Fibroblast of skin of abdomen (primary cell): ENCODE results near the gene CRYBG2. TPM values are rescaled to one million over a fixed set of nuclear protein-coding genes. Genes with fewer than 3 reads are reported as not detected.
"Not testable (repeated sequence)": the region's sequence is repeated elsewhere in the genome, so short reads cannot be mapped to it uniquely, and the experiment has no call there.

Experiments used
- DNase-seq: peaks from one replicate; pipeline ENCODE4 v3.0.0-alpha.2; 2013
- polyA plus RNA-seq, 2 experiments: library from polyadenylated mRNA; unstranded; fragments of 120-200 nt; gene quantifications; one replicate each; pipeline ENCODE4 v1.2.1, GENCODE V29; 2013; ENCODE audit not compliant: insufficient read length in 2 of 2

The CRYBG2 gene
- not detected for polyA plus RNA-seq (2013, experiment 1 of 2; ENCODE audit: insufficient read length)
- polyA plus RNA-seq (2013, experiment 2 of 2; ENCODE audit: insufficient read length) = not detected

GRCh38 chr1:26353976-26354820 is at the start of gene CRYBG2:
CRYBG2 (minus strand) TSS chr1:26354130; CDS start chr1:26346657, 7,473 bp downstream.
- DNase-seq = no peak

- no peak for DNase-seq
Observed at GRCh38 chr1:26403656-26404055, 49.7 kb upstream of the CRYBG2 start.

DNA sequence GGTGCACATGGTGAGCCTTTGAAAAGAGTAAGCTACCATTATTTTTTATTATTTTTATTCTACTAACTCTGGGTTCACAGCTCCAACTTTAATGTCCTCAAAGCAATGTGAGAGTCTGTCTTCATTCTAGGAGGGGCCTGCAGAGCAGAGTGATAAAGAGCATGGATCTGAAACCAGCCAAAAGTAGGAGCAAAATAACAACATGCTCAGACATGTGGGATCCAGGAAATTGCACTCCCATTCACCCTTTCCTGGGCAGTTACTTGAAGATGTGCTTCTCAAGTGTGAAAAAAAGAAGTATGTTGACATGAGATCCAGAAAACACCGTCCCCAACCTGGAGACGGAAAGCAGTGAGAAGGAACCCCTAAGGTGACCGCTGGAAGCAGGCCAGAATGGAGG is 48.0 kb upstream of the CRYBG2 start:
- no peak for DNase-seq

DNA sequence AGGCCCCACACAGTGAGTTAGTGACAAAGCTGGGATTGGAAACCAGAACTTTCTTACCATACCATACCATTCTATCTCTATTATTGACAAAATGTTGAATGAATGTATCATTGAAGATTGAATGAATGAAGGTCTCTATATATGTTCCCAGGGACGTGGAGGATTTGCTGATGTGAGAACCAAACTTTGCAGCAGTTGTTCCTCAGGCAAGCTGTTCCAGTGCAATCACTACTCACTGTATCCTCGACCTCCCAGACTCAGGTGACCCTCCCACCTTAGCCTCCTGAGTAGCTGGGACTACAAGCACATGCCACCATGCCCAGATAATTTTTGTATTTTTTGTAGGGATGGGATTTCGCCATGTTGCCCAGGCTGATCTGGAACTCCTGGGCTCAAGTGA is 45.1 kb upstream of the CRYBG2 start:
- DNase-seq = no peak

GRCh38 chr1:26395754-26396153 is 41.8 kb upstream of the CRYBG2 start:
- DNase-seq = no peak

GRCh38 chr1:26391450-26391849 is 37.5 kb upstream of the CRYBG2 start:
- peak; percentile 56 for DNase-seq

DNA sequence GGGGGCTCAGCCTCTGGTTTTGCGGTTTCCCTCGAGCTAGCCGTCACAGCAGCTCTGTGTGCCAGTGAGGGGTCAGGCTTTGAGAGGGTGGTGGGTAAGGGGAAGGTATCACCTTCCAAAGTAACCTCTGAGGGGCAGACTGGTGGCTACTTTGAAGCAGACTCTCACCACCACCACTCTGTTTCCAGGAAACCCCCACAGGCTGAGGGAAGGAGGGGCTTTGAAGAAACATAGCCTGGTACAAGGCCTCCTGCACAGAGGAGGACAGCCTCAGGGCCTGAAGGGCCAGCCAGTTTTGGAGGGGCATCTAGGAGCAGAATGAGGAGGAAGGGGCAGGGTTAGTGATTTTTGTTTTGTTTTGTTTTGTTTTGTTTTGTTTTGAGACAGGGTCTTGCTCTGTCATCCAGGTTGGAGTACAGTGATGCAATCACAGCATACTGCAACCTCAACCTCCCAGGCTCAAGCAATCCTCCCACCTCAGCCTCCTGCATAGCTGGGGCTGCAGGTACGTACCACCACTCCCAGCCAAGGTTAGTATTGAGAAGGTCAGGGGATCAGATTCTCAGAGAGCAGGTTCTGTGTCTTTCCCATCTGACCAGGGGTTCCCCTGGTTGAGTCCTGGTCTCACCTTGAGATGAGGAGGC is 35.8 kb upstream of the CRYBG2 start:
- no peak for DNase-seq

GRCh38 chr1:26388791-26389445 is 35.0 kb upstream of the CRYBG2 start:
- DNase-seq = no peak

DNA sequence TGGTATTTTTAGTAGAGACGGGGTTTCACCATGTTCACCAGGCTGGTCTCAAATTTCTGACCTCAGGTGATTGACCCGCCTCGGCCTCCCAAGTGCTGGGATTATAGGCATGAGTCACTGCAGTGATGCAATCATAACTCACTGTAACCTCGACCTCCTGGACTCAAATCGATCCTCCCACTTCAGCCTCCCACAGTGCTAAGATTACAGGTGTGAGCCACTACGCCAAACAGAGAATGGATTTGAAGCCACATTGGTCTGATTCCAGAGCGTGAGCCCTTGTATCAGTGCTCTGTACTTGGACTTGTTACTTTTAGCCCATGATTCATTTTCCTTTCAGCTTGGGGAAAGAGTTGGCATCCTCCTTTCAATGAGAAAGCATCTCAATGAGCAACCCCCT is 33.5 kb upstream of the CRYBG2 start:
- DNase-seq = peak; percentile 22

GRCh38 chr1:26385063-26385462 is 31.1 kb upstream of the CRYBG2 start:
- DNase-seq = not testable (repeated sequence)

- no peak for DNase-seq
Observed at GRCh38 chr1:26384076-26384475, 30.1 kb upstream of the CRYBG2 start.

DNA sequence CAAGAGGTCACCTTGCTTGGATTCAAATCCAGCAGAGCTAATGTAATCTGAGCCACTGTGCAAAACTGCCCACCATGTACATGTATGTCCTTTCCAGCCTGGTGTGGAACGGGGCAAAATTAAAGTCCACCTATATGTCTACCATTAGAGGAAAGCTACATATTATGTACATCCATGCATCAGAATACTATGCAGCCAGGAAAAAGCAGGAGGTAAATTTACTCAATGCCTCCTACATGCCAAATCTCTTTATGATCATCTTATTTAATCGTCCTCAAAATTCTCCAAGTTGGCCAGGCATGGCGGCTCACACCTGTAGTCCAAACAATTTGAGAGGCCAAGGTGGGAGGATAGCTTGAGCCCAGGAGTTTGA is 24.9 kb upstream of the CRYBG2 start:
- no peak for DNase-seq

GRCh38 chr1:26378088-26378878 is 24.4 kb upstream of the CRYBG2 start:
- DNase-seq = peak; percentile 99

DNA sequence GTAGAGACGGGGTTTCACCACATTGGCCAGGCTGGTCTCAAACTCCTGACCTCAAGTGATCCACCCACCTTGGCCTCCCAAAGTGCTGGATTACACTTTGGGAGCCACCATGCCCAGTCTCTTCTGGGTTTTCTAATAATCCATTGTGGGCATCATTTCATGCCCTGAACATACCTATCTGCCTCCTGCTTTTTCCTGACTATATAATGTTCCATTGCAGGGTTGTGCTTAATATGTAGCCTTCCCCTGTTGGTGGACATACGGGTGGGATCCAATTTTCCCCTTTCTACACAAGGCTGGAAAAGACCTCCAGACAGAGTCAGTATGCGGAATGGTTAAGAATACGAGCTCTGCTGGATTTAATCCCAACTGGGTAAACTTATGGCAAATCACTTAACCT is 22.1 kb upstream of the CRYBG2 start:
- DNase-seq = no peak

DNA sequence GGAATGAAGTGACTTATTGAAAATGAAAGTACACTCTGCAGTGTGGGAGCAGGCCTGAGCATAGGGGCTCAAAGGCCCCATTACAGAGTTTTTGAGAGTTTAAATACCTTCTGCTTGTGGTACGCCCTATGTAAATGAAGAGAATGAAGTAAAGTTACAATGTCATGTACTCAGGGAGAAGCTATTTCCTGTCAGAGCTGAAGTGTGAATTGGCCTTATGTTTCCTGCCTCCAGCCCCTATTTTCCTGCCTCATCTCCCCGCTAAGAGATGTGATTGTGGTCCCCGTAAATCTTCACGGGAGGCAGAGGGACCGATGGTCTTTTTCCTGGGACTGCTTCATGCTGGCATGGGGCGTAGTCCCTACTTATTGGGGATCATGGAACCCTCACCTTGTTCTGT is 21.2 kb upstream of the CRYBG2 start:
- peak; percentile 37 for DNase-seq

- DNase-seq = not testable (repeated sequence)
Observed at GRCh38 chr1:26374361-26374760, 20.4 kb upstream of the CRYBG2 start.

DNA sequence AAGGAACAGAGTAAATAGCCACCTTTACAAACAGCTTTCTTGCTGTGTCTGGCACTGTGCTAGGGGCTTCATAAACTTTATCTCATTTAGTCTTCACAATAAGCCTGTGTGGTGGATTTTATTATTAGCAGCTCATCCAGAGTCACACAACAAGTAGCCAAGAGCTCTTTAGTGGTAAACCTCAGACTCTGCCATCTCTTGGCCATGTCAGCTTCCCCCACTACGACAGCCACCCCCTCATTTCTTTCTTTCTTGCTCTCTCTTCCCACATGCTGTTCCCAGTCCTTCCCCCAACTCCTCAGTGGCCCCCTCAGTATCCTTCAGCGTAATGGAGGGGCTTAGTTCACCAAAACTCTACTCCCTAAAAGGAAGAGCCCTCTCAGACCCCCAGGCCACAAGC is 19.9 kb upstream of the CRYBG2 start:
- DNase-seq = no peak

DNA sequence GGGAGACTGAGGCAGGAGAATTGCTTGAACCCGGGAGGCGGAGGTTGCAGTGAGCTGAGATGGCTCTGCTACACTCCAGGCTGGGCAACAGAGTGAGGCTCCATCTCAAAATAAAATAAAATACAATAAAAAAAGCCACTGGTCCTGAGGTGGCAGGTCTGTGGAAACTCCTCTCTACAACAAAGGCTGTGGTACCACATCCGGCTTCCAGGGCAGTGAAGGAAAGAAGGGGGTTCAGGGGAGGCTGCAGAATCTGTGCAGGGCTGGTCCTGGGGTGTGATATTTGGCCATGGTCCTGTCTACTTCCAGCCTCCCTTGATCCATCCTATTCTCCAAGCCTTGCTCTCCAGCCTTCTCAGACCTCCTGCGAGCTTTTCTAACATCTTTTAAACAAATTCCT is 19.4 kb upstream of the CRYBG2 start:
- no peak for DNase-seq

DNA sequence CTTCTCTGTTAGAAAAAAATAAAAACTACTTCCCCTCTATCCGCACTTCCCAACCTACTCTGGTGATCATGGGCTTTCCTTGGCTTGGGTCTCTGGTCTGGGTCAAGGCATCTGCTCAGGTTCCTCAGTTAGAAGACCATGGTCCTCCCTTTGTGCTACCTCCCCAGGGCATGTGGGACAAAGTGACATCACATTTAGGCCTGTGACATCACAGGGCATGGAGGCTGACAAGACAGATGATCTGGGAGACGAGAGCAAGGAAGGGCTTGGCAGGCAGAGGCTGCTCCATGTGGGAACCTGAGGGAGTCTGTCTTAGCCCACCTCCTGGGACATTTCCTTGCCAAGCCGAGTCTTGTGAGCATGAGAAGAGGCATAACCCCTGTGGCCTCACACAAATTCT is 18.7 kb upstream of the CRYBG2 start, which contains the start of gene ZNF683:
TSS of gene ZNF683 (minus strand) at position 140 of the 400 bp plus-strand sequence. CDS start 4,179 bp downstream, outside the sequence.
- not testable (repeated sequence) for DNase-seq

GRCh38 chr1:26372039-26372438 is 18.1 kb upstream of the CRYBG2 start:
- DNase-seq = no peak

DNA sequence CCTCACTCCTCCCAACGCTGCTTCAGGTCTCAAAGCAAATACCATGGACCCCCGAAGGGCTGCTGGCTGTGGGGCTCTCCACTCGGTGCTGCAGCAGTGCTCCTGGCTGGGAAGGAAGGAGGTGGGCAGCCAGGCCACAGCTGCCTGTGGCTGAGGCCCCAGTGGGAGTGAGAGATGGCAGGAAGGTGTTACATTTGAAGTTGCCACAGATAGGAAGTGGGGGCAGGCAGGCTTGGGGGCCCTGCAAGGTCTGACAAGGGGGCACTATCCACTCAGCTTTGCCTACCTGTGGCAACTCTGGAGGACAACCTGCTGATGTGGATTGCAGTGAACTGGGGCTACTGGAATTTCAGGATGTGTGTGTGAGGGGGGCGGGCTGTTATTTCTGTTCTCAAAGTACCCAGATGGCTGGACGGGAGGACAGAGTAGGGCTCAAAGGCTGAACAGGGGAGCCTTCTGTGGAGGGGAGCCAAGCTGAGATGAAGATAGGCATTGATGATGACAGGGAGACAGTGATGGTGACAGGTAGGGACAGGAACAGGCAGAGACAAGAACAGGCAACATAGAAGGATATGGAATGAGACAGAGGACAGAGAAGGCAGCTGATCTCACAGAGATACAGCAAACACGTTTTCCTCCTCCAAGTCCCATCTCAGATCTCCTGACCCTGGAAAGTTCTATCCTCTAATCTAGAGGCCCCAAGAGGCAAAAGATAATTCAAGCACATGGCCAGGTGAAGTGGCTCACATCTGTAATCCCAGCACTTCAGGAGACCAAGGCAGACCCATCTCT is 16.9 kb upstream of the CRYBG2 start:
- no peak for DNase-seq

DNA sequence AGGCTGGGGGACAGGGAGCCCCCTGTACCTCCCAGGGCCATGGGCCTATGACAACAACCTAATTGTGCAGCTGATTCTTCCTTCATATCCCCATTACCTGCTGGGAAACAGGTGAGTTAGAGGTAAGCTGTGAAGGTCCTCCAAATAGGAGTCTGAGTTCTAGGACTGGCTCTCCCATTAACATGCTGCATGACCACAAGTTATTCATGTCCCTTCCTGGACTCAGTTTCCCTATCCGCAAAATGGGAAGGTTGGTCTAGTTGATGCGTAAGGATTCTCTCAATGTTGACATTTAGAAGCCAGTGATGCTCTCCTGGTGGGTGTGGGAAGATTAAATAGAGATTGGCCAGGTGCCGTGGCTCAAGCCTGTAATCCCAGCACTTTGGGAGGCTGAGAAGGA is 14.6 kb upstream of the CRYBG2 start:
- no peak for DNase-seq
